GM12878 (cell line): ENCODE results near the gene TCF7L1. TPM values are rescaled to one million over a fixed set of nuclear protein-coding genes. Genes with fewer than 3 reads are reported as not detected.

Experiments used
- ATAC-seq: fragments of 200-7000 bp; cut with Tn5 transposase; 3 replicates; pipeline ENCODE4 v1.9.1; 2020; ENCODE audit warnings: mild to moderate bottlenecking, moderate library complexity
- BruUV-seq: library from RNA; stranded (reverse); fragments of 400-500 nt; replicated peaks from 2 replicates; lab custom pipeline; 2021; lab: Mats Ljungman, UMichigan
- CTCF ChIA-PET: fragments of 300-600 bp; sonication (Branson Sonifier 250); formaldehyde crosslinking; extraction: SDS; loops from one replicate; lab custom pipeline; 2021; ENCODE audit warnings: inconsistent platforms; lab: Yijun Ruan, JAX
- POLR2A ChIA-PET: fragments of 350-600 bp; formaldehyde crosslinking; extraction: SDS; loops from one replicate; lab custom pipeline; 2021; ENCODE audit warnings: inconsistent platforms; lab: Charles Lee
- RAD21 ChIA-PET: fragments of 300-600 bp; sonication (Branson Sonifier 250); formaldehyde crosslinking; loops from one replicate; lab custom pipeline; 2023; ENCODE audit warnings: antibody characterized with exemption; ENCODE audit not compliant: unreplicated experiment; lab: Charles Lee
- SMC1A ChIA-PET: fragments of 300-600 bp; sonication (Branson Sonifier 250); formaldehyde crosslinking; loops from one replicate; lab custom pipeline; 2023; ENCODE audit not compliant: unreplicated experiment, uncharacterized antibody; lab: Charles Lee
- DNase-seq: peaks from one replicate; pipeline ENCODE4 v3.0.0-alpha.2; 2011; ENCODE audit warnings: low read depth, low spot score
- FAIRE-seq: peaks from 3 replicates; lab custom pipeline; 2011; peaks lifted over from hg19 to GRCh38; lab: Jason Lieb, UNC
- H2AFZ ChIP-seq: 2 replicates; pipeline ENCODE4 v1.6.0; 2011; ENCODE audit warnings: low read depth, low read length, control low read depth; ENCODE audit not compliant: control insufficient read depth
- H3K27ac ChIP-seq: 2 replicates; pipeline ENCODE4 v1.5.1; 2011; ENCODE audit warnings: control low read depth; ENCODE audit not compliant: control insufficient read depth, insufficient read depth
- H3K27me3 ChIP-seq, 2 experiments: replicated peaks in 1 of 2; 2 replicates each; pipeline versions ENCODE4 v1.6.0 to v1.6.1; 2011; ENCODE audit warnings: low read length in 1 of 2; ENCODE audit not compliant: control insufficient read depth in 2 of 2, insufficient read depth in 2 of 2
- H3K36me3 ChIP-seq, 2 experiments: 2 replicates each; pipeline ENCODE4 v1.5.1; 2011; ENCODE audit warnings: low read length in 1 of 2; ENCODE audit not compliant: control insufficient read depth in 2 of 2, insufficient read depth in 2 of 2
- H3K4me1 ChIP-seq: 2 replicates; pipeline ENCODE4 v1.6.1; 2011; ENCODE audit warnings: mild to moderate bottlenecking, low read length, moderate library complexity, mixed read lengths; ENCODE audit not compliant: control insufficient read depth, insufficient read depth
- H3K4me2 ChIP-seq: 2 replicates; pipeline ENCODE4 v1.6.0; 2011; ENCODE audit warnings: control low read depth; ENCODE audit not compliant: control insufficient read depth, insufficient read depth
- H3K4me3 ChIP-seq: fragments of 200-600 bp; sonication (generic); 2 replicates; pipeline ENCODE4 v1.5.1; 2016
- H3K79me2 ChIP-seq: 2 replicates; pipeline ENCODE4 v1.6.0; 2011; ENCODE audit warnings: low read length; ENCODE audit not compliant: control insufficient read depth, insufficient read depth
- H3K9ac ChIP-seq: 2 replicates; pipeline ENCODE4 v1.8.0; 2011; ENCODE audit warnings: low read length, control low read depth, mixed read lengths; ENCODE audit not compliant: control insufficient read depth, insufficient read depth
- H3K9me3 ChIP-seq: replicated peaks from 3 replicates; pipeline ENCODE4 v1.5.1; 2011; ENCODE audit warnings: mild to moderate bottlenecking, low read length; ENCODE audit not compliant: control insufficient read depth, insufficient read depth
- H4K20me1 ChIP-seq: 2 replicates; pipeline ENCODE4 v1.6.0; 2011; ENCODE audit not compliant: control insufficient read depth, insufficient read depth
- CREM ChIP-seq: IDR thresholded peaks from 2 replicates; pipeline ENCODE4 v1.6.1; 2014; ENCODE audit warnings: antibody characterized with exemption, low read depth
- NKRF ChIP-seq: fragments of 450-650 bp; conservative IDR thresholded peaks from 2 replicates; pipeline ENCODE4 v1.6.1; 2017; ENCODE audit warnings: mild to moderate bottlenecking, moderate library complexity
- NR2C2 ChIP-seq: IDR thresholded peaks from 2 replicates; pipeline ENCODE4 v1.6.1; 2011; ENCODE audit warnings: borderline replicate concordance, low read depth; ENCODE audit not compliant: control insufficient read depth, insufficient read length
- NR2F1 ChIP-seq: fragments of 450-650 bp; conservative IDR thresholded peaks from 2 replicates; pipeline ENCODE4 v1.6.1; 2017; ENCODE audit warnings: mild to moderate bottlenecking
- SREBF1 ChIP-seq: IDR thresholded peaks from 2 replicates; pipeline ENCODE4 v1.6.1; 2012; ENCODE audit warnings: mild to moderate bottlenecking, low read length
- ZBTB11 ChIP-seq: fragments of 450-650 bp; formaldehyde crosslinking; IDR thresholded peaks from 2 replicates; pipeline ENCODE4 v1.5.0; 2022; ENCODE audit warnings: mild to moderate bottlenecking, missing genetic modification characterization
- WGBS: methylation state at CpG from one replicate; pipeline ENCODE4 v1.1.6; 2016; ENCODE audit warnings: low lambda C conversion rate; ENCODE audit not compliant: insufficient replicate concordance, insufficient coverage; ENCODE audit errors: missing lambda C conversion rate; 5-methylcytosine and 5-hydroxymethylcytosine counted together
- in situ Hi-C: fragments of 300-500 bp; cut with MboI; formaldehyde crosslinking; loops from 9 replicates; pipeline ENCODE4 v1.14.3; 2018; ENCODE audit warnings: mixed read lengths
- intact Hi-C: fragments of 100-400 bp; cut with micrococcal nuclease; formaldehyde crosslinking; loops from one replicate; pipeline ENCODE4 v1.14.2; 2022; ENCODE audit not compliant: unreplicated experiment
- polyA plus RNA-seq, 11 experiments: library from polyadenylated mRNA; depleted of rRNA in 4 of 11; unstranded in 6 of 11; stranded (reverse) in 5 of 11; fragments of >200 nt; fragmentation: Nextera tagmentation in 4 of 11; fragmentation: Illumina TruSeq in 1 of 11; extraction: Ambion mirVana in 4 of 11; extraction: Trizol in 1 of 11; gene quantifications; 1 replicate in 1 of 11; 2 replicates in 10 of 11; pipeline versions ENCODE4 v1.2.1 to v1.2.3, GENCODE V29; 2011 to 2016; ENCODE audit warnings: inconsistent platforms in 2 of 11, missing spikeins in 2 of 11, low read depth in 1 of 11
- total RNA-seq, 4 experiments: library from RNA; depleted of rRNA in 3 of 4; stranded (reverse); fragments of >200 nt in 3 of 4; fragmentation: Illumina TruSeq in 1 of 4; extraction: Trizol in 1 of 4; gene quantifications; 2 replicates each; pipeline versions ENCODE4 v1.2.1 to v1.2.3, GENCODE V29; 2013 to 2021

TCF7L1 gene
- total and polyA plus RNA-seq, 10 of the 15 experiments (the other 5 are each of a cell fraction or from before 2014, with no cell fraction given) = 0.03 to 0.11 (median 0.10) TPM; not detected in 7

GRCh38 chr2:85253890-85254289 is 120.7 kb downstream of the TCF7L1 start (continued):
- TF ChIP-seq NKRF = no peak
- TF ChIP-seq CREM = no peak
- TF ChIP-seq NR2C2 = no peak
- no peak for TF ChIP-seq ZBTB11 (CRISPR knock-in tag)

GRCh38 chr2:85254540-85255300 is 121.5 kb downstream of the TCF7L1 start:
- ChIA-PET POLR2A (no interaction called here), CTCF (interaction anchor here (0.7 to 3.8 kb wide), 4 partner anchors 12 to 472 kb away, joined by 3 to 27 read pairs (median 5); no protein-coding TSS in a partner anchor), SMC1A (no interaction called here), RAD21 (no interaction called here)
- DNase-seq (no peak), FAIRE-seq (no peak), ATAC-seq (no peak)
- H3K27me3 ChIP-seq = peaks cover 0 to 2% of the 10 kb centered on the region in 2 experiments; a peak in 2 of 4 replicates
- H3K9me3 ChIP-seq = no peaks in the 10 kb centered on the region
- no peaks in the 10 kb centered on the region for H4K20me1 ChIP-seq
- no TSS peak for BruUV-seq
- no peak overlapping the region for H3K4me2 ChIP-seq
- no peak overlapping the region for H2AFZ ChIP-seq
- no peaks in the 10 kb centered on the region for H3K79me2 ChIP-seq
- no peak overlapping the region for H3K27ac ChIP-seq
- no peak overlapping the region for H3K4me3 ChIP-seq
- TF ChIP-seq NR2F1 (0 out of 2 replicates have a peak, but pooled peaks have one; percentile 29), SREBF1 (no peak)
- no peak overlapping the region for H3K9ac ChIP-seq
- H3K36me3 ChIP-seq = no peaks in the 10 kb centered on the region
- 29% methylated on average over 11 of the region's 11 CpGs for WGBS
- in situ Hi-C loops (no loop called here), intact Hi-C loops (no loop called here)
- H3K4me1 ChIP-seq = no peaks in the 10 kb centered on the region
